Smooth muscle cell (in vitro differentiated cells): Measurements from ENCODE around the gene TNFRSF21. TPM values are rescaled to one million over a fixed set of nuclear protein-coding genes. Genes with fewer than 3 reads are reported as not detected.
"Not testable (repeated sequence)": the region's sequence is repeated elsewhere in the genome, so short reads cannot be mapped to it uniquely, and the experiment has no call there.

Source experiments
- DNase-seq: peaks from one replicate; lab custom pipeline; 2025; ENCODE audit not compliant: unreplicated experiment; lab: John Stamatoyannopoulos, UW
- H2AFZ ChIP-seq: fragments of 200-600 bp; sonication (generic); 2 replicates; pipeline ENCODE4 v1.6.0; 2016; ENCODE audit warnings: antibody characterized with exemption, low read depth, mild to moderate bottlenecking
- H3F3A ChIP-seq: fragments of 200-600 bp; sonication (generic); 2 replicates; pipeline ENCODE4 v1.6.0; 2017; ENCODE audit warnings: antibody characterized with exemption, low read depth
- H3K27ac ChIP-seq: fragments of 200-600 bp; sonication (generic); 2 replicates; pipeline ENCODE4 v1.5.1; 2016; ENCODE audit warnings: low read depth, mild to moderate bottlenecking
- H3K27me3 ChIP-seq: fragments of 200-600 bp; sonication (generic); 2 replicates; pipeline ENCODE4 v1.6.1; 2016; ENCODE audit warnings: low read depth, mild to moderate bottlenecking
- H3K36me3 ChIP-seq: fragments of 200-600 bp; sonication (generic); 2 replicates; pipeline ENCODE4 v1.5.1; 2016; ENCODE audit warnings: low read depth
- H3K4me1 ChIP-seq: fragments of 200-600 bp; sonication (generic); 2 replicates; pipeline ENCODE4 v1.5.1; 2016; ENCODE audit warnings: low read depth
- H3K4me2 ChIP-seq: fragments of 200-600 bp; sonication (generic); 2 replicates; pipeline ENCODE4 v1.6.0; 2016; ENCODE audit warnings: mild to moderate bottlenecking
- H3K4me3 ChIP-seq: fragments of 200-600 bp; sonication (generic); 2 replicates; pipeline ENCODE4 v1.5.1; 2016; ENCODE audit warnings: mild to moderate bottlenecking
- H3K79me2 ChIP-seq: fragments of 200-600 bp; sonication (generic); 2 replicates; pipeline ENCODE4 v1.6.0; 2016; ENCODE audit warnings: low read depth, mild to moderate bottlenecking
- H3K9ac ChIP-seq: fragments of 200-600 bp; sonication (generic); 2 replicates; pipeline ENCODE4 v1.6.0; 2016; ENCODE audit warnings: low read depth
- H3K9me3 ChIP-seq: fragments of 200-600 bp; sonication (generic); replicated peaks from 2 replicates; pipeline ENCODE4 v1.5.1; 2016; ENCODE audit warnings: low read depth
- H4K20me1 ChIP-seq: fragments of 200-600 bp; sonication (generic); 2 replicates; pipeline ENCODE4 v1.6.0; 2016; ENCODE audit warnings: low read depth
- WGBS: methylation state at CpG from one replicate; pipeline ENCODE4 v1.1.7; 2016; ENCODE audit warnings: low lambda C conversion rate; 5-methylcytosine and 5-hydroxymethylcytosine counted together
- polyA plus RNA-seq: library from polyadenylated mRNA; unstranded; fragments of >200 nt; fragmentation: Nextera tagmentation; extraction: Ambion mirVana; gene quantifications from 2 replicates; pipeline ENCODE4 v1.2.1, GENCODE V29; 2016
- total RNA-seq: library from RNA; depleted of rRNA; stranded (reverse); fragments of >200 nt; gene quantifications from 2 replicates; pipeline ENCODE4 v1.2.3, GENCODE V29; 2014
- TF ChIP-seq, protein P1 (sequence below): fragments of 200-600 bp; sonication (generic); IDR thresholded peaks from 2 replicates; pipeline ENCODE4 v1.5.1; 2017; ENCODE audit warnings: borderline replicate concordance, mild to moderate bottlenecking, antibody characterized with exemption; ENCODE audit not compliant: insufficient read depth, poor library complexity, severe bottlenecking

Gene TNFRSF21
- total and polyA plus RNA-seq, 2 experiments from 2014 or later = 30.1 to 32.8 TPM

DNA sequence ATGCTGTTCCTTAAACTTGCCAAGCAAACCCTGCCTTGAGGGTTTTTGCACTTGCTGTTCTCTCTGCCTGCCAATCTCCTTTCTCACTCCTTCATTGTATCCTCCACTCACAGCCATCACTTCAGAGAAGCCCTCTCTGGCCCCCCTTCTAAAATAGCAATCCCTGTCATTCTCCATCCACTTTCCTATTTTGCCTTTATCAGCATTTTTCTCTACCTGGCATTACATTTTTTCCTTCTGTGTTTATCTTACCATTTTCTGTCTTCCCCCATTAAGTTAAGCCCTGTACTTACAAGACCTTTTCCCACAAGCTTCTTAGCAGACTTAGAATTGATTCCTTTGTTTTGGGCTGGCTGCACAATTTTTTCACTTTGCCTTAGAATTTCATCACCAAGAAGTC, 26.6 kb upstream of the TNFRSF21 start:
- Histone ChIP-seq H3K27ac (no peak overlapping the region), H3K9ac (no peak overlapping the region), H3K36me3 (no peaks in the 10 kb centered on the region), H3F3A (no peaks in the 10 kb centered on the region), H3K9me3 (no peaks in the 10 kb centered on the region), H4K20me1 (no peaks in the 10 kb centered on the region), H3K4me2 (no peak overlapping the region), H2AFZ (no peak overlapping the region), H3K27me3 (no peaks in the 10 kb centered on the region), H3K4me3 (no peak overlapping the region), H3K79me2 (no peaks in the 10 kb centered on the region), H3K4me1 (no peaks in the 10 kb centered on the region)
- TF ChIP-seq, protein P1, sequence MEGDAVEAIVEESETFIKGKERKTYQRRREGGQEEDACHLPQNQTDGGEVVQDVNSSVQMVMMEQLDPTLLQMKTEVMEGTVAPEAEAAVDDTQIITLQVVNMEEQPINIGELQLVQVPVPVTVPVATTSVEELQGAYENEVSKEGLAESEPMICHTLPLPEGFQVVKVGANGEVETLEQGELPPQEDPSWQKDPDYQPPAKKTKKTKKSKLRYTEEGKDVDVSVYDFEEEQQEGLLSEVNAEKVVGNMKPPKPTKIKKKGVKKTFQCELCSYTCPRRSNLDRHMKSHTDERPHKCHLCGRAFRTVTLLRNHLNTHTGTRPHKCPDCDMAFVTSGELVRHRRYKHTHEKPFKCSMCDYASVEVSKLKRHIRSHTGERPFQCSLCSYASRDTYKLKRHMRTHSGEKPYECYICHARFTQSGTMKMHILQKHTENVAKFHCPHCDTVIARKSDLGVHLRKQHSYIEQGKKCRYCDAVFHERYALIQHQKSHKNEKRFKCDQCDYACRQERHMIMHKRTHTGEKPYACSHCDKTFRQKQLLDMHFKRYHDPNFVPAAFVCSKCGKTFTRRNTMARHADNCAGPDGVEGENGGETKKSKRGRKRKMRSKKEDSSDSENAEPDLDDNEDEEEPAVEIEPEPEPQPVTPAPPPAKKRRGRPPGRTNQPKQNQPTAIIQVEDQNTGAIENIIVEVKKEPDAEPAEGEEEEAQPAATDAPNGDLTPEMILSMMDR = no peak
- DNase-seq = no peak

DNA sequence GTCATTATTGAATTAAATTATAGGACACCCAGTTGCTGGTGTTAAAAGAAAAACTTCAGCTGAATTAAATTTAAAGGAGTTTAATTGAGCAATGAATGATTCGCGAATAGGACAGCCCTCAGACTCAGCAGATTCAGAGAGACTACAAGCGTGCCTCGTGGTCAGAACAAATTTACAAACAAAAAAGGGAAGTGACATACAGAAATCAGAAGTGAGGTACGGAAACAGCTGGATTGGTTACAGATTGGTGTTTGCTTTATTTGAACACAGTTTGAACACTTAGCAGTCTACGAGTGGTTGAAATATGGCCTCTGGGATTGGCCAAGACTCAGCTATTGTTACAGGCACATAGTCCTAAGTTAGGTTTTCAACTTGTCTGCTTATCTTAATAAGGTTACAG, 25.8 kb upstream of the TNFRSF21 start:
- Histone ChIP-seq H3K4me3 (no peak overlapping the region), H3K27me3 (no peaks in the 10 kb centered on the region), H3K4me1 (no peaks in the 10 kb centered on the region), H3K79me2 (no peaks in the 10 kb centered on the region), H4K20me1 (no peaks in the 10 kb centered on the region), H2AFZ (no peak overlapping the region), H3K9ac (no peak overlapping the region), H3K36me3 (no peaks in the 10 kb centered on the region), H3K9me3 (no peaks in the 10 kb centered on the region), H3K4me2 (no peak overlapping the region), H3K27ac (no peak overlapping the region), H3F3A (no peaks in the 10 kb centered on the region)
- no peak for DNase-seq
- TF ChIP-seq, protein P1 = no peak
- WGBS = 94% methylated on average over 6 of the region's 6 CpGs

DNA sequence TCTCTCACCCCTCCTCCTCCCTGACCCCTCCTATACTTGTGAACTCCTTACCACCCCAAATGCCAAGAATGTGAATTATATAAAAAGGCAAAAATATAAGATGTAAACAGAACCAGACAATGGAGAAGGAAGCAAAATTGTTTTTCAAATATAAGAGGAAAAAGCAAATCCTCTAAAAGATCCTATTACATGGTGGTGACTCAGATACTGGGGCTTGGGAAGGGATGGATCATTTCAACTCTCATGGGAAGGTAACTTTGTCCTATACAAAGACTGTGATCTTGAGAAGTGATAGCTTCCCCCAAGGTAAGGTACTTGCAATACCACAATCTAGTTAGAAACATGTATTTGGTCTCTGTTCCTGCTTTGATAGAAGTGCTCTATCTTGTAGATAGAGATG, 24.6 kb upstream of the TNFRSF21 start:
- TF ChIP-seq, protein P1 = no peak
- no peaks in the 10 kb centered on the region for H3K36me3 ChIP-seq
- H3K27me3 ChIP-seq = no peaks in the 10 kb centered on the region

DNA sequence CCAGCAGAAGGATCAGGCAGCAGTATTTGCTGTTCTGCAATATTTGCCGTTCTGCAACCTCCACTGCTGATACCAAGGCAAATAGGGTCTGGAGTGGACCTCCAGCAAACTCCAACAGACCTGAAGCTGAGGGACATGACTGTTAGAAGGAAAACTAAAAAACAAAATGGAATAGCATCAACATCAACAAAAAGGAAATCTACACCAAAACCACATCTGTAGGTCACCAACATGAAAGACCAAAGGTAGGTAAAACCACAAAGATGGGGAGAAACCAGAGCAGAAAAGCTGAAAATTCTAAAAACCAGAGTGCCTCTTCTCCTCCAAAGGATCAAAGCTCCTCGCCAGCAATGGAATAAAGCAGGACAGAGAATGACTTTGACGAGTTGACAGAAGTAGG, 18.9 kb upstream of the TNFRSF21 start:
- not testable (repeated sequence) for H3K27ac ChIP-seq, H3K4me2 ChIP-seq, H3K4me1 ChIP-seq, H3K36me3 ChIP-seq, H2AFZ ChIP-seq, H3K27me3 ChIP-seq, H3K9me3 ChIP-seq, H4K20me1 ChIP-seq, H3F3A ChIP-seq, H3K9ac ChIP-seq, DNase-seq, H3K4me3 ChIP-seq, H3K79me2 ChIP-seq
- 95% methylated on average over 3 of the region's 3 CpGs for WGBS

More for the DNA sequence above, 24.6 kb upstream of the TNFRSF21 start:
- Histone ChIP-seq H2AFZ (no peak overlapping the region), H3K4me3 (no peak overlapping the region), H3K4me2 (no peak overlapping the region), H3K9me3 (no peaks in the 10 kb centered on the region), H3F3A (no peaks in the 10 kb centered on the region), H3K4me1 (no peaks in the 10 kb centered on the region), H3K27ac (no peak overlapping the region), H3K79me2 (no peaks in the 10 kb centered on the region), H3K9ac (no peak overlapping the region), H4K20me1 (no peaks in the 10 kb centered on the region)
- no peak for DNase-seq

DNA sequence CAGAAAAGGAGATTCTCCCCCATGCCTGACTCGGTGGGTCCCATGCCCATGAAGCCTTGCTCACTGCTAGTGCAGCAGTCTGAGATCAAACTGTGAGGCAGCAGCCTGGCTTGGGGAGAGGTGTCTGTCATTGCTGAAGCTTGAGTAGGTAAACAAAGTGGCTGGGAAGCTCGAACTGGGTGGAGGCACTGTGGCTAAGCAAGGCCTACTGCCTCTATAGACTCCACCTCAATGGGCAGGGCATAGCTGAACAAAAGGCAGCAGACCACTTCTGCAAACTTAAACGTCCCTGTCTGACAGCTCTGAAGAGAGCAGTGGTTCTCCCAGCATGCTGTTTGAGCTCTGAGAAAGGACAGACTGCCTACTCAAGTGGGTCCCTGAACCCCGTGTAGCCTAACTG, 18.4 kb upstream of the TNFRSF21 start:
- not testable (repeated sequence) for H3K4me1 ChIP-seq, H3K9me3 ChIP-seq, H3K27ac ChIP-seq, H4K20me1 ChIP-seq, DNase-seq, H3K4me2 ChIP-seq, H3K79me2 ChIP-seq, H3K9ac ChIP-seq, H2AFZ ChIP-seq, H3F3A ChIP-seq, H3K4me3 ChIP-seq, H3K27me3 ChIP-seq, H3K36me3 ChIP-seq
- 91% methylated on average over 4 of the region's 4 CpGs for WGBS
